CD4-positive, alpha-beta T cell treated with Interleukin-10 for 1 hour (primary cell): Measurements from ENCODE around the gene TM9SF2.
A peak's percentile ranks its signal among the peaks of the same experiment; 100 is the strongest.

ENCODE experiments used
- DNase-seq: peaks from one replicate; pipeline ENCODE4 v3.0.0-alpha.2; 2020

Gene TM9SF2

DNA sequence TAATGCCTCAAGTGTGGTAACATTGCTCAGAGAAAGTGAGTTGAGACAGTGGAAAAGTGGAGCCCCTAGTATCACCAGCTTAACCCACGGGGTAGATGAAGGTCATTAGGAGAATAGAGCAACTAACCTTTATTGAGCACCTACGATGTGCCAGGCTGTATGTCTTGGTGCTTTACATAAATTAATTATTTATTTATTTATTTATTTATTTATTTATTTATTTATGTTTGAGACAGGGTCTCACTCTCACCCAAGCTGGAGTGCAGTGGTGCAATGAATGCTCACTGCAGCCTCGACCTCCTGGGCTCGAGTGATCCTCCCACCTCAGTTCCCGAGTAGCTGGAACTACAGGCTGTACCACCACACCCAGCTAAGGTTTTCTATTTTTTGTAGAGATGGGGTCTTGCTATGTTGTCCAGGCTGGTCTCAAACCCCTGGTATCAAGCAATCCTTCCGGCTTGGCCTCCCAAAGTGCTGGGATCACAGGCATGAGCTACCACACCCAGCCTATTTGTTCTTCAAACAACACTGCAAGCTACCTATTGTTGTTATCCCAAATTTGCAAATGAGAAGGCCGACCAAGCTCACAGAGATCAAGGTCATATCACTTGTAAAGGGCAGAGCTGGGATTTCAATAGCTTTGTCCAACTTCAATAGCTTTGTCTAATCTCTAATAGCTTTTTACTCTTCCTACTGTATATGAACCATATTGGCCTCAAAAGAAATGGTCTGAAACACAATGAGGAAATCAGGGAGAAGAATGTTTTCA lies 79.4 kb downstream of the TM9SF2 start:
- DNase-seq, result no peak

DNA sequence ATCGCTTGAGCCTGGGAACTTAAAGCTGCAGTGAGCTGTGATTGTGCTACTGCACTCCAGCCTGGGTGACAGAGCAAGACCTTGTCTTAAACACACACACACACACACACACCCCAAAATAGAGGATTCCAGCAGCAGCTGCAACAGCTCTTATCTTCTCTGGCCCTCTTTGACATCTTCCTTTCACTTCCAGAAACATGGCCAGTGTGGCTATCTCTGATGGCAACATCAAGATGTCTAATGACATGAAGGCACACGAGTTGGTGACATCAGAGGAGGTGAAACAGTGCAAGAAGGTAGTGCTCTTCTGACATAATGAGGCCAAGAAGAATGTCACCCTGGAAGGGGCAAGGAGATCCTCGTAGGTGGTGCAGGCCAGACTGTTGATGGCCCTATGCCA lies 81.2 kb downstream of the TM9SF2 start:
- no peak for DNase-seq

GRCh38 chr13:99585609-99586008 lies 84.3 kb downstream of the TM9SF2 start:
- DNase-seq, result no peak

- DNase-seq, result no peak
These were observed 85.7 kb downstream of the TM9SF2 start for GRCh38 chr13:99587021-99587420.

DNA sequence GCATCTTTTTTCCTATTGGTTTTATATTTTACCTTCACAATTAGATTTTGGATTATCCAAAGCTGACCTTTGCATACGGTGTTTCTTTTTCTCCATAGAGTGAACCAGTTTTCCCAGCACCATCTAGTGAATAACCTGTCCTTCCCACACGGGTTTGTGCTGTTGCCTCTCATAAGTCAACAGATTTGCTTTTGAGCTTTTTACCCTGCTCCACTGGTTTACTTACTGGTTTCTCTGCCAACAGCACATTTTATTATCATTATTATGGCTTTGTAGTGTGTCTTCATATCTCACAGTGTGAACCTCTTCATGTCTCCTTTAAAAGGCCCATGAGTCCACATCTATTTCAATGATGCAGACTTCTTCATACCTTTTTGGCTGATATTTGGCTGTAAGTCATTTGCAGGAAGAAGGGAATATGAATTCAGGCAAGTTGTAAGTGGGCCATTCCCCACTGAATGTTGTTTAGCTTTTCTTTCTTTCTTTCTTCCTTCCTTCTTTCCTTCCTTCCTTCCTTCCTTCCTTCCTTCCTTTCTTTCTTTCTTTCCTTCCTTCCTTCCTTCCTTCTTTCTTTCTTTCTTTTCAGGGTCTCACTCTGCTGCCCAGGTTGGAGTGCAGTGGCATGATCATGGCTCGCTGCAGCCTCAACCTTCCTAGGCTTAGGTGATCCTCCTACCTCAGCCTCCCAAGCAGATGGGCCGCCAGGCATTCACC lies 86.8 kb downstream of the TM9SF2 start:
- no peak for DNase-seq

GRCh38 chr13:99589575-99589974 lies 88.3 kb downstream of the TM9SF2 start:
- DNase-seq, result no peak

DNA sequence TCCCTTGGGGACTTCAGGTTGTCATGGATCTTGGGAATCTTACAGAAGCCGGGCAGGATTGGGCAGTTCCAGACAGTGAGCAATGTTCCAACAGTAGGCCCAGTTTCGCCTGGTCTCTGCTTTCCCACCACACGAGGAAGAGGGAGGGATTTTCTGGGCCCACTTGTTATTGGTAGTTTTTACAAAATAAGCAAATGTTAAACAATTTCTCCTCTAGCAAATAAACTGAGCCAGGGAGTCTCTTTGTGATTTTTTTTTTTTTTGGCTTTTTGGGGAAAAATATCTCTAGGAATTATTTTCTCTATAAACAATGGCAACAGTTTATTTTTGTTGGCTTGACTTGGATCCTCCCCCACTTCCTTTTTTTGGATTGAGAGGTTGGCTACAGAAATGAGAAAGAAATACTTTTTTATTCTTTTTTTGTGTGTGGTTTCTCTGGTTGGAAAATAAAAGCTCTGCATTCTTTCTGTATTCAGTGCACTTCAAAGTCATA lies 89.3 kb downstream of the TM9SF2 start:
- no peak for DNase-seq

- no peak for DNase-seq
These were observed 94.9 kb downstream of the TM9SF2 start for GRCh38 chr13:99596180-99596579.

DNA sequence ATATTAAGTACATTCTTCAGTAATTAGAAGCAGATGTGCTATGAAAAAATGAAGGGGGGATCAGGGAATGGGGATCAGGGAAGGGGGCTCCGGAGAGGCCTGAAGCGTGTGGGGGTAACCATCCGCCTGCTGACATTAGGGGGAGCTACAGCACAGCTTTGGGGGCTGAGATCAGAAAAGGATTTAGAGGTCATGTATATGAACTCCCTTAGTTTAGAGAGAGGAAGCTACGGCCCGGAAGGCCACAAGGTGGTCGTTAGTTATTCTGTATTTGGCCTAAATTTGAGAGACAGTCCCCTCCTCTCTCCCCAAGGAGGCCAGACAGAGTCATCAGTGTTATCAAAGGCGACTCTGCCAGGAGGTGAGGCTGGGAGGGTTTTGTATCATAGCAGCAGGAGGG lies 99.0 kb downstream of the TM9SF2 start:
- DNase-seq, result no peak

DNA sequence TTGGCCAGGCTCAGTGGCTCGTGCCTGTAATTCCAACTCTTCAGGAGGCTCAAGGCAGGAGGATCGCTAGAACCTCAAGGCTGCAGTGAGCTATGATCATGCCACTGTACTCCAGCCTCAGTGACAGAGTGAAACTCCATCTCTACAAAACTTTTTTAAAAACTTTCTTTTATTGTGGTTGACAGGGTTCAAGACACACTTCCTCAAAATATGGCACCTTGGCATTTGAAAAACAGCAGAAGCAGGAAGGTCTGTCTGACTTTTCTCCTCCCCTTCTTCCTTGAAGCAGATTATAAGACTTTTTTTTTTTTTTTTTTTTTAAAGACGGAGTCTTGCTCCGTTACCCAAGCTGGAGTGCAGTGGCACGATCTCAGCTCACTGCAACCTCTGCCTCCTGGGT lies 100.3 kb downstream of the TM9SF2 start:
- peak; percentile 46 for DNase-seq

- DNase-seq, result no peak
These were observed 103.4 kb downstream of the TM9SF2 start for GRCh38 chr13:99604636-99605035.

GRCh38 chr13:99605420-99606323 lies 104.4 kb downstream of the TM9SF2 start:
- DNase-seq, result peak; percentile 61

DNA sequence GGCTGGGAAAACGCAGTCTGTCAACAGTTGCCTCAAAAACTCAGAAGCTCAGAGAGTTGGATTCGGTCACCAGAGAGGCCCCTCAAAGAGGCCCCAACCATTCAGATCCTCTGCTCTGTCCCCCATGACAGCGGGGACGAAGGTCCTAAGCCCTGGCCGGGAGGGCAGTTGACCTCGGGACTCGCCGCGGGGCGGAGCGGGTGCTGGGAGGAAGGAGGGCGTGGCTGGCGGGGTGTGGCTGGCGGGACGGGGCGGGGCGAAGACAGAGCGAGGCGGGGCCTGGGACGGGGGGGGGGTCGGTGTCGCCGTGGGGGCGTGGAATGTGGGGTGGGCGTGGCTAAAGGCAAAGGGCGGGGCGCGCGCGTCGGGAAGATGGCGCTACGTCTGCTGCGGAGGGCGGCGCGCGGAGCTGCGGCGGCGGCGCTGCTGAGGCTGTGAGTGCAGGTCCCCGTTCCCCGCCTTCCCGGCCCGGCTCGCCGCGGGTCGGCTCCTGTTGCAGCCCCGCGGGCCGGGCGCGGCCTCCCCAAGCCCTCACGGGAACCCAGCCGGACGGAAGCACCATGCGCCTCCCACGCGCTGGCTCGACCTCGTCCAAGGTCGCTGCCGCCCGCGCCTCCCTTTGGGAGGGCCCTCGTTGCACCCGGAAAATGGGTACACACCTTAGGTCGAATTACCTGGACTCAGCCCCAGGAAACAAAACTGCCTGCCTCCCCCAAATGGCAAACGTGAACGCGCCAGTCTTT lies 105.2 kb downstream of the TM9SF2 start, which contains the start of gene CLYBL:
TSS of gene CLYBL (plus strand) at position 367 of the 743 bp plus-strand sequence.
- DNase-seq, result peak; percentile 93

- DNase-seq, result no peak
These were observed 107.1 kb downstream of the TM9SF2 start for GRCh38 chr13:99608345-99608744.

- DNase-seq, result no peak
These were observed 109.5 kb downstream of the TM9SF2 start for GRCh38 chr13:99610702-99611289.
